DMS53 (cell line): Measurements from ENCODE around the gene TMOD4.
A peak's percentile ranks its signal among the peaks of the same experiment; 100 is the strongest.

Source experiments
- DNase-seq: peaks from one replicate; lab custom pipeline; 2025; lab: John Stamatoyannopoulos, UW

Gene TMOD4

DNA sequence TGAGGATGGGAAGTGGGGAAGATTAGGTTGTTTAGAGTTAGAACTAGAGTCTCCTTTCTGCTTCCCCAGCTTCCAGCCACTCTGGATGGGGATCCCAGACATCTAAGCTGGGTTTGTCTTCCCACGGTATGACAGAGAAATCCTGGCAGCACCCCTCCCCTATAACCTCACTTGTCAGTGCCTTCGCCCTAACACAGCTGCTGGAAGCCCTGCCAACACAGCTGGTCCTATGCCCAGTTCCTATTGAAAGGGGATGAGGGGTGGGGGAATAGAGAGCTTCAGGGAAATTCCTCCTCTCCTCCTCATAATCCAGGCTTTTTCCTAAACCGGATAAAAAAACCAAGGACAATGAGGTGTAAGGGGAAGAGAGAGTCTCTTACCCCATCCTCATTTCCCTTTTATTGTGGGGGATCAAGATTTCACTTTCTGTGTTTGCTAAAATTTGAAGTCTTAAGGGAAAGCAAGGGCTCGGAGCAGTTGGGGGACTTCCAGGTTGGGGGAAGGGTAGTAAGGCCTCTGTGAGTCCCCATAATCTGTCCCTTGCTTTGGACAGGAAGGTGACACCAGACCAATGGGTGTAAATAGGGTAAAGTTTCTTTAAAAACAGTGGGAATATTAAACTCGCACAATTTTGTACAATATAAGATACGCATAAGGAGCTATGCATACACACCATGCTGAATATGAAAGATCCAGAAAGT, 590 bp downstream of the TMOD4 start:
- no peak for DNase-seq

DNA sequence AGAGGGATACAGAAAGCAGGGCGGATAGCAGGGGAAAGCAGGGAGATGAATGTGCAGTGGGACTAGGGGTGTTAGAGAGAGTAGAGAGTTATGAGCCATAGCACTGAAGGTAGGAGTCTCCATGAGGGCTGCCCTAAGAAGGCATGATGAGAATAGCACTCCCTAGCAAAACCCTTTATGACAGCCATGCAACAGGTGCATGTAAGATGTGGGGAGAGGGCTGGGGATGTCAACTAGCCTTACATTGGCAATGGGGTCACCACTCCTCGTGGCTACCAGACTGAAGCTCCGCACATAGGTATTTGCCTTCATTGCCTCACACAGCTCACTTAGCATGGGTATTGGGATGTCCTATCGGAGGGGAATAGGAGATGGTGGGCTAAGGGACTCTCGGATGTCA, 4.6 kb downstream of the TMOD4 start:
- DNase-seq: no peak

DNA sequence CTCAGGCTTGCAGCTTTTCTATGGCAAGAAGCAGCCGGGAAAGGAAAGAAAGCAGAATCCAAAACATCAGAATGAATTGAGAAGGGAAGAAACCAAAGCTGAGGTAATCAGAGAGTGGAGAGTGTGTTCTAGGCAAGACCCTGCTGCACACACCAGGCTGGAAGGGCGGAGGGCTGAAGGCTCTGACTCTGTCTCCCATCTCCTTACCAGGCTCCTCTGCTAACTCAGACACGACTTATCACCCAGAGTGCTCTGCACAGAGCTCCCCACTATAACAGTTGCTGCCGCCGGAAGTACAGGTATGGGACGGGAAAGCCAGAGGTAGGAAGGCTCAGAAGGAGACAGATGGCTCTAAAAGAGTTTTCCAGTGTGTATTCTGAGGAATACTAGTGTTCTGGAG, 8.7 kb downstream of the TMOD4 start:
- DNase-seq: no peak

DNA sequence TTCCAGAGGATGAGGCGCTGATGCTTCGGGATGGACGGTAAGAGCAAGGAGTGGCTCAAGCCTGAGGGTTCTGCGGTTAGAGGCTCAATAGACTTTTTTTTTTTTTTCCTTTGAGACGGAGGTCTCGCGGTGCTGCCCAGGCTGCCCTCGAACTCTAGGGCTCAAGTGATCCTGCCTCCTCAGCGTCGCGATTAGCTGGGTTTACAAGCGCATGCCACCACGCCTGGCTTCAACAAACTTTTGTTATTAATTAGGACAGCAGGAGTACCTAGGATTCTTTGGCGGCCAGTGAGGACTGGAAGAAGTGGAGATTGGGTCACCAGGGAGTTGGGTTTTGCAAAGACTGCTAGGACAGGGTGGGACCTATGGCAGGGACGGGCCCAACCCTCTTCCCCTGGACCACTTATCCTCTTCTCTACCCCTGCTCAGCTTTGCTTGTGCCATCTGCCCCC, 9.2 kb downstream of the TMOD4 start:
- peak; percentile 63 for DNase-seq

DNA sequence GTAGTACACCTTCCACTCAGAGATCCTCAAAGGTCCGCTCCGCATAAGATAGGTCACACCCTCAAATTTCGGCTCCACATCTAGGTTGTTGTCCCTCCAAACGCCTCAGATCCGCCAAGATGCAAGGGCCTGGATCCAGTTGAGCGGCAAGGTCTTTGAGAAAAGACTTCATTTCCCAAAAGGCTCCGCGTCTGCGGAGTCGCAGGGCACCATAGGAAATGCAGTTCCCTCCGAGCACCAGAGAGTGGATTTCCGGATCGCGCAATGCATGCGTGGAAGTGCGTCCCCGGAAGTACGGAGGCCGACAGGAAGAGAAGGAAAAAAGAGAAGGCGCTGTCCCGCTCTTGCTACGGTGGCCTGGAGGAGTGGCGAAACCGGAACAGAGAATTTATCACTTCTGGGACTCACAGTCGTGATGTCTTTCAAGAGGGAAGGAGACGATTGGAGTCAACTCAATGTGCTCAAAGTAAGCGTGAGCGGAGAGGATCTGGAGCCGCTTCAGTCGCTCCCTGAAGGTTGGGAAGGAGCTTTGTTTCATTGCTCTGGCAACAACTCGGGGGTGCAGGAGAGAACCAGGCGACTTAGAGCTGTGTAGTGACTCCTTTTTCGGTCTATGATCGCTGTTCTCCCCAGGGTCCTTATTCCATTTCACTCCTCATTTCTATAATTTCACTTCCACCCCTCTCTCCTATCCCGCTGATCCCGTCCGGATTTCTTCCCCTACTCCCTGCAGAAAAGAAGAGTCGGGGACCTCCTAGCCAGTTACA, 9.9 kb downstream of the TMOD4 start, which contains the start of the genes LYSMD1 and SCNM1:
Gene LYSMD1 (minus strand): TSS at position 165 of the 767 bp plus-strand sequence. CDS start 644 bp downstream, outside the sequence.
Gene SCNM1 (plus strand): TSS at position 407 of the 767 bp plus-strand sequence. CDS start 9 bp downstream, at position 416.
- DNase-seq: peak; percentile 99

DNA sequence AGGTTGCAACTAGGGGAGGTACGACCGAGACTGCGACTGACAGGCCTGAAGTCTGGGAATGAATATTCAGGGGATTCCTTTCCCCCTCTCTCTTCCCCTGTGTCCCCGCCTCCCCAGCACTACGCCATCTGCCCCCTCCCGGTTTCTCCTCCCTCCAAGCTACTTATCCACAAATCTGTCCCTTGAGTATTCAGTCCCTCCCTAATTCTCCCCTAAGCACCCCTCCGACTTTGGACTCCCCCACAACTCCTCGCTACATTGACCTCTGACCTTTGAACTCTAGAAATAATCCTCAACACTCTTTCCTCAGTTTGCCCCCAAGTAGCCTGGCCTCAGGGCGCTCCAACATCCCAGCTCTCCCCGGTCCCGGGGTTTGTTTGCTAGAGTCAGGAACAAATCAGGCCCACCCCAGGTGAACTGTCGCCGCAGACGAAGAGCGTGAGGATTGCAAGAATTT, 10.5 kb downstream of the TMOD4 start:
- peak; percentile 48 for DNase-seq

DNA sequence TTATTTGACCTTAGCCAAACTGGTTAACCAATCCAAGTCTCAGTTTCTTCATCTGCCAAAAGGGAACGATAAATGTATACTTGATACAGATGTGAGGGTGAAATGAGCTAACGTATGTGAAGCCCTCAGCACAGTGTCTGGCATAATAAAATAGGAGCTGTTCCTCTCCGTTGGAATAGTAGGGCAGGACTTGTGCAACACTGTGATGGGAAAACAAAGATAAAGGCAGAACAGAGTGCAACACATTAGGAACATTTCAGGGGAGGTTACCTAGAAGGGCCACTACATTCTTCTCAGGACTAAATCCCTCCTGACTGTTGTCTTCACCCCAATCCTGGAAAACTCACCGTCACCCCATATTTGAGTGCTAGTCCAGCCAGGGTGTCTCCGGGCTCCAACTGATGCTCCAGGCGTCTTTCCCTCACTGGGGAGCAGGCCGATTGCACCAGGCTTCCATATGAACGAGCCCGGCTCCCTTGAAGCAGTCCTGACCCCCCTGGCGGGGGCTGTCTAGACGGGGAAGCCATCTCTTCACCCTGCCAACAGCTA, 11.0 kb downstream of the TMOD4 start:
- no peak for DNase-seq

DNA sequence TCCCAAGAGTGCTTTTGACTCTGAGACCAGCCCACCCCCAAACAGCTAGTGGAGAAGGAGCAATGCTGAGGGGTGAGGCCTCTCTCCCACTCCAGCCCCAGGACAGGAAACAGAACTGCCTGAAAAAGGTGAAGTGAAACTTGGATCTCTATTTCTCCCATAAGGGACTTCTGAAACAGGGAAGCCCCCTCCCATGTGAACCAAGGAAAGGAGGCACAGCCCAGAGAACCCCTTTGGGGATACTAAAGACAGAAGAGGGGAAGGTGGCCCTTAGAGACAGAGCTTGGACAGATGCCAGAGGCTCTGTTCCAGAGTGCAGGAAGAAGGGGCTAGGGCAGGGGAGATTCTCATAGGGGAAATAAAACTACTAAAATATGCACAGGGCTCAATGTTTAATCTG, 16.4 kb downstream of the TMOD4 start:
- DNase-seq: no peak

DNA sequence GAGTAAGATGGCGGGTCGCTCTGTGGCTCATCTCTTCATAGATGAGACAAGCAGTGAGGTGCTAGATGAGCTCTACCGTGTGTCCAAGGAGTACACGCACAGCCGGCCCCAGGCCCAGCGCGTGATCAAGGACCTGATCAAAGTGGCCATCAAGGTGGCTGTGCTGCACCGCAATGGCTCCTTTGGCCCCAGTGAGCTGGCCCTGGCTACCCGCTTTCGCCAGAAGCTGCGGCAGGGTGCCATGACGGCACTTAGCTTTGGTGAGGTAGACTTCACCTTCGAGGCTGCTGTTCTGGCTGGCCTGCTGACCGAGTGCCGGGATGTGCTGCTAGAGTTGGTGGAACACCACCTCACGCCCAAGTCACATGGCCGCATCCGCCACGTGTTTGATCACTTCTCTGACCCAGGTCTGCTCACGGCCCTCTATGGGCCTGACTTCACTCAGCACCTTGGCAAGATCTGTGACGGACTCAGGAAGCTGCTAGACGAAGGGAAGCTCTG, 17.0 kb downstream of the TMOD4 start:
- no peak for DNase-seq

DNA sequence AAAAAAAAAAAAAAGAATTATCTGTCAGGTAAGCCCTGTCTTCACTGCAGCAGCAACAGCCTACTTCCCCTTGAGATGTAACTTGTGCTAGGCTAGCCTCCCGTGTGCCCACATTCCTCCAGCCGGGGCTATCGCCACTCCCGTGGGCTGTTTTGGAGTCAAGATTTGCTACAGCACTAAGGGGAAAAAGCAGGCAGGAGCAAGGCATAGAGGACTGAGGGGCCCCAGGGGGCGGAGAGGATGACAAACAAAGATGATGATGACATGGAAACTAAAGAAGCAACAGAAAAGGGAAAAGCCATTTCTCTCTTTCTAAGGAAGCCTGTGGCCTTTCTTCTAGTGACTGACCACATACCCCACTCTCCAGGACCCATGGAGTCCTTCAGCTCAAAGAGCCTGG, 17.5 kb downstream of the TMOD4 start:
- DNase-seq: no peak

DNA sequence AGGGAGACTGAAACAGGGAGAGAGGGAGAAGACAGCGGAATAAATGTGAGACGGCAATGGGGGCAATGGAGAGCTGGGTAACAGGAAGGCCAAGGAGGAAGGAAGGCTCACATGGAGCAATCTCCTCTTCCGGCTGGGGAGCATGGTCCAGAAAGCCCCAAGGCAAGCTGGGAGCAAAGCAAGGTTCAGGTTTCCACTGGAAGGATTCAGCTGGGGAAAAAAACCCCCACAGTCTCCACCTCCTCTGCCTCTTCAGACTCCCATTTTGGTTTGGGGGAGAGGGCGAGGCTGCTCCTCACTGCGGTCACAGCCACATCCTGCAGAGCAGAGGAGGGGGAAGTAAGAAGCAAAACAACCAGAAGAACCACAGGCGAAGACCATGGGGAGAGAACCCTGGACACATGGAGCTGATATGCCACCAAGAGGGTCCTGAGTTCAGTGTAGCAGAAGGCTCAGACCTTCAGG, 18.7 kb downstream of the TMOD4 start:
- DNase-seq: no peak

DNA sequence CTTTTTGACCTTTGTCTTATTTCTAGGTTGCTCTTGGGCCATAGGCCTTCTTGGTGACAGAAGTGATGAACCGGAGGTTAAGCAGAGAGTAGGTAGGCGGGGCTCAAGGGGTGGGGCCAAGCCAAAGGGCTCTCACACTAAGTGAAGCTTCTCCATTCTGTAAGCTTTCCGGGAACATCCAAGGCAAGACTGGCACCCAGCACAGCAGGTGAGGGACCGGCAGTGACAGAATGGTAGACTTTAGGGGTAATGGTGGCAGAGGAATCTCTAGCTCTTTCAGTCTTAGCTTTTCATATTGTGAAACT, 19.3 kb downstream of the TMOD4 start, which contains the start of gene TNFAIP8L2:
Gene TNFAIP8L2 (plus strand): TSS at position 135 of the 305 bp plus-strand sequence. CDS start 2,049 bp downstream, outside the sequence.
- DNase-seq: peak; percentile 42

DNA sequence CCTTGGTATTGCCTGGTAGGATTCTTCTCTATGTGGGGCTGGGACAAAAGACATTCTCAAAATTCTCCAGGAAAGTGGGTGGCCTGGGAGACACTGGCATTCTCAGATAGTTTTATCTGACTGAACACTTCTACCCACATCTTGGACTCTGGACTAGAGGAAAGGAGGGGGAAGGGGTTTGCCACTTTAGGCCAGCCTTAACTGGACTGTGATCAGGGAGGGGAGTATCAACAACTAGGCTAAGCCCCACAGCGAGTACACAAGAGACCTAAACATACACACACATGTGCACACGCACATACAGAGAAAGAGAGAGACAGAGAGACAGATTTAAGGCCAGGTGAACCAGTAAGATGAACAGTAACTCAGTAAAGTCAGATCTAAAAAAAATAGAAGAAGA, 28.1 kb downstream of the TMOD4 start:
- DNase-seq: no peak

DNA sequence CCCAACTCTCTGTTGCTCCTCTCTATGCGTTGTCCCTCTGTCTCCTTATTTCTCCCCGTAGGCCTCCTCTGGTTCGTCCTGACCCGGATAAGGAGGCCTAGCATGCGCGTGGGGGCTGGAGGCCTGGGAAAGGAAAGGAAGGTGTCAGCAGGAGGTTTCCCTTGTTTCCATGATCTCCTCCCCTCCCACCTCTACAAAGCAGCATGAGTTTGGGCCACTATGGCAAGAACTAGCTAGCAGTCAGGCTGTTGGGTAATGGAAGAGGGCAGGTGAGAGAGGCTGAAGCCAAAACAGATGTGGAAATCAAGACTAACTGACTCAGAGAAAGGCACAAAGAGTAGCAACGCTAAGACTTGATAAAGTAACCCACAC, 28.7 kb downstream of the TMOD4 start:
- DNase-seq: no peak

DNA sequence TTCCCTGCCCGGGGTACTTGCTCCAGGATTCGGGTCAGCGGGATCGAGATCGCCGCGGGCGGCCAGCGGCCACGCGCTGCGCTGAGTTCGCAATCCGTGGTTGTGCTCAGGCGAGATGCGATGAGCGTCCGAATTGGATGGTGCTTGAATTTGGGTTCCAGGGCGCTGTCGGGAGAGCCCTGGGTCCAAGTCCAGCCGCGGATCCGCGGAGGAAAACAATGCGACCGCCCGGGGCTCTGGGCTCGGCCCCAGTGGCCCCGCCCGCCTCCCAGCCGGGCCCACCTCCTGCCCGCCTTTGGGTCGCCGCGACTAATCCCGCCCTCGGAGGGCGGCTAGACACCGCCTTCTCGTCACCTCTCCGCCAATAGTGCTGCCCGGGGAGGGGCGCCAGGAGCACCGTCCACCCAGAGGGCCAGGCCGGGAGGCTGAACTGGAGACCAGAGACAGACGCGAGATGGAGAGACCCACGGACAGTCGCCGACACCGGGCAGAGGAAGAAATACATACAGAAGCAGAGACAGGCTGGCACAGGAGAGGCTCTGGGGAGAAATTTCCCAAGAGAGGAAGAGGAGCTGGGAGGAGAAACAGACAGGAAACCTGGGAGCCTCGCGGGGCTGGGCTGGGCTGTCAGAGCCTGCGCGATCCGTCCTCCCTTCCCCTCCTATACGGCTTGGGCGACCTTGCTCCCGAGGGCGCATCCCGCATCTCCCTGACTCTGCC, 29.2 kb downstream of the TMOD4 start, which contains the start of gene SEMA6C:
Gene SEMA6C (minus strand): TSS at position 220 of the 720 bp plus-strand sequence. CDS start 4,010 bp downstream, outside the sequence.
- DNase-seq: peak; percentile 96

DNA sequence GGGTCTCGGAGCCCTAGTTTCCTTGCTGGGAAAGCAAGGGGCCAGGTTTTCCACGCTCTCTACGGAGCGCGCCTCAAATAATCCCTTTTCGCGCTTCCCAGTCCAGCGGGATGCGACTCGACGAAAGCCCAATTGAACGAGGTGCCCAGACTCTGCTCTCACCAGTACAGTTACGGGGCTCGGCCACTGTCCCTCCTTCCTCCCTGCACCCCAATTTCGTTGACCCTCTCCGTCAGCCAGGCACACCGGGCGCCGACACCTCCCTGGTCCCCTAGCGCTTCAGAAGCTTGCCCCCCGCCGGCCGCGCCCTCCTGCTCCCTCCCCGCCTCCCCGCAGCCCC, 29.7 kb downstream of the TMOD4 start:
- no peak for DNase-seq

DNA sequence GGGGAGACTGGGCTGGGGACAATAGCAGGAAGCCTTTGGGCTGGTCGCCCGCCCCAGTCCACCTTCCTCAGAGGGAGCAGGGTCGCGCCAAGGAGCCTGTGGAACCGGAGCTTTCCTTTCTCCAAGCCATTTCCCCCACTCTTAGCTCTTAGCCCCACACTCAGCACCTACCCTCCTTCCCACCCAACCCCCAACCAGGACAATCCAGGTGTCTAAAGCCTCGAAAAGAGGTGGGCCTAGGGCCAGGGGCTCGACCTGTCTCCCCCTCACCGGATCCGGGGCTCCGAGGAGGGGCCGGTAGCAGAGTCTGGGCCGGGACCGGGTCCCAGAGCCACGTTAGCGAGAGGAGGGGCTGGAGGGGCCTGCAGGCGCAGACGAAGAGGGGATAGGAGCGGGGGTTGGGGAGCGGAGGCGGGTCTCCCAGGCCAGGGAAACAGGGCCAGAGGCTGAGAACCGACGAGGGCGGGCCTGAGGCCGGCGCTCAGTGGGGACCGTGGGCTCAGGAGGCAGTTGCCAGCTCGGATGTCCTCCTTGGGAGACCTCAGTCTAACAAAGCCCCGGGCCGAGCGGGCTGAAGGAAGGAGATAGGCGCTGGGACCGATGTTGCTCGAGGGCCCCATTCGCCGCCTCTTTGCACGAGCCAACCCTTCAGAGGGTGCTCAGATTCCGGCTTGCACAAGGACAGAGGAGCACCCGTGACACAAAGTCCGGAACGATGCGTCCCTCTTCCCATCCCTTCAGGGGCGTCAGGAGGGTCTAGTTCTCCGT, 30.3 kb downstream of the TMOD4 start:
- DNase-seq: peak; percentile 63

DNA sequence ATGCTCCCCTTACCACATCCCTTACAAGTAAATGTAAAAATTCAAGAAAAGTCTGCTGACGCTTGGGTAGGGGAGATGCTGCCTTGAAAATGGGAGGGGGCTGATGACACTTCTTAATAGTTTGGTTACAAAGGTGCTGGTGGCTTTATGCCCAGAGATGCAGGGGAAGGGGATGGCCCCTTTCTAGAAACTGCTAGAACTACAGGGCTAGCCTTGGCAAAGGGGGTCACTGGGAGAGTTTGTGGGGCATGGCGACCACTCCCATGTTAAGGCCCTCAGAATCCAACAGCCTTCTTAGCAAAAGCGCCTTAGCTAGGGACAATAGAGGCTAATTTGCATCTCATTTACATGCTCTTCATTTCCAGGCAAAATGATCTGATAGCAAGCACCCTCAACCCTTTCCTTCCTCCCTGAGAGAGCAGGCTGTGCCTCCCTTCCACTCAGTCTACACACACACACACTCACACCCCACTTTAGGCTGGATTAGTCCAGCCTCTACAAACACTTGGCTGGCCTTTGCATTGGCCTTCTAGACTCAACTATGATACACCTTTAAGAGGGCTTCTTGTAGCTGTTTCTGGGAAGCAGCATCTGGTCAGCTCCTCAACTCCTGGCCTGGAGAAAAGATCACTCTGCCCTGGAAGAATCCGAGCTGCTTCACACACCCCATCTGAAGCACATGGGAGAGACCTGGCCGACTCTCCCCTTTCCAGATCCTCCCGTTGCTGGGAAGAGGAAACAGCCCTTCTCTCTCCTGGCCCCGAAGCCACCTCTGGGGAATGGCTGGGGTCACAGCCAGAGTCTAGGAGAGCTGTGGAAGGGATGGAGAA, 31.1 kb downstream of the TMOD4 start:
- peak; percentile 57 for DNase-seq

DNA sequence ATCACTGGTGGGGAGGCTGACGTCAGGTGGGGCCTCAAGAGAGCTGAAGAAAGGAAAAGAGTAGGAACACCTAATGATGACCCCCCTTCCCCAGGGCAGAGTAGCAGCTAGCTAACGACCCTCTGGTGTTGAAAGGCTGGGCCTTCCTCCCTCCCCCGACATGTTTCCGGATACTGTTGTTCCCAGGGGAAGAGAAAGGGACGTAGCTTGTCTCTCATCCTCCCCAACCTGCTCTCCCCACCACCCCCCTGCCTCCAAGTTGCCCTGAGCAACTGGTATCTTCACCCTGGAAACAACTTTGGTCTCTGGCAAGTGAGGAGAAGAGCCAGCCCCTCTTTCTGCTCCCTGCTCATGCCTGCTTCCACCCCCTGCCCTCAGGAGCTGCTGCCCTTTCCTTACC, 31.8 kb downstream of the TMOD4 start:
- DNase-seq: no peak

DNA sequence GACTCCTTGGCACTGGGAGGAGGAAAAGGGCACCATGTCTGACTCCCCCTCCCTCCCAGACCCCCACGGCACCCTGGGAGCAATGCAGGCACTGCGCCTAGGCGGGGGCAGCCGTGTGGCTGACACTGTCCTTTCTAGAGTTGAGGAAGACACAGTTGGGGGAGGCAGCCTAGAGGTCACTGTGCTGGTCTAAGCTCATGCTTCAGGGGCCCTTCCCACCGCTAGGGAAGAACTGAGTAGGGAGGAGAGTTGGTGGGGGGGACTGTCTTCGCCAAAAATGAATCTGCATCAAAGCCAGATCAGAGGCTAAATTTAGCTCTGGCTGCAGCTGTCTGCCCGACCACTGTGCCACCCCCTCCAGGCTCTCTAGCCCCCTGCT, 32.7 kb downstream of the TMOD4 start:
- DNase-seq: no peak
